NCI-H146 treated with DMSO at 0.1 percent for 48 hours (cell line): ENCODE data around the gene SPINK4.

ENCODE experiments used
- DNase-seq: peaks from one replicate; lab custom pipeline; 2025; ENCODE audit not compliant: unreplicated experiment; lab: John Stamatoyannopoulos, UW

The SPINK4 gene

GRCh38 chr9:33290247-33291030 lies 50.5 kb downstream of the SPINK4 start, which contains the start of gene NFX1:
Gene NFX1 (plus strand): TSS chr9:33290516. CDS start chr9:33290573, 57 bp downstream.
- peak; percentile 92 for DNase-seq

GRCh38 chr9:33291031-33291397 lies 51.0 kb downstream of the SPINK4 start:
- no peak for DNase-seq

- DNase-seq: no peak
These were observed 51.9 kb downstream of the SPINK4 start for GRCh38 chr9:33291901-33292300.

GRCh38 chr9:33293782-33294181 lies 53.8 kb downstream of the SPINK4 start:
- DNase-seq: no peak

- DNase-seq: no peak
These were observed 54.9 kb downstream of the SPINK4 start for GRCh38 chr9:33294670-33295432.

GRCh38 chr9:33295571-33295970 lies 55.6 kb downstream of the SPINK4 start:
- no peak for DNase-seq

GRCh38 chr9:33297432-33297831 lies 57.5 kb downstream of the SPINK4 start:
- no peak for DNase-seq
